Endothelial cell of umbilical vein (primary cell): ENCODE results near the gene ALAS2. TPM values are rescaled to one million over a fixed set of nuclear protein-coding genes. Genes with fewer than 3 reads are reported as not detected.

Source experiments
- BruUV-seq: library from RNA; stranded (reverse); fragments of 400-500 nt; replicated peaks from 2 replicates; lab custom pipeline; 2021; lab: Mats Ljungman, UMichigan
- CTCF ChIA-PET: fragments of 300-600, 350-600 bp; sonication (Branson Sonifier 250); formaldehyde crosslinking; loops from one replicate; lab custom pipeline; 2021; ENCODE audit warnings: antibody characterized with exemption, inconsistent platforms; lab: Charles Lee
- POLR2A ChIA-PET: fragments of 300-600, 350-600 bp; sonication (Branson Sonifier 250); formaldehyde crosslinking; loops from one replicate; lab custom pipeline; 2021; ENCODE audit warnings: antibody characterized with exemption, inconsistent platforms; lab: Charles Lee
- DNase-seq: peaks from one replicate; pipeline ENCODE4 v3.0.0-alpha.2; 2011; ENCODE audit warnings: low read depth, low spot score
- FAIRE-seq: peaks from 2 replicates; lab custom pipeline; 2011; peaks lifted over from hg19 to GRCh38; lab: Jason Lieb, UNC
- H2AFZ ChIP-seq: 2 replicates; pipeline ENCODE4 v1.6.0; 2012; ENCODE audit warnings: low read depth, low read length, control low read depth, inconsistent platforms
- H3K27ac ChIP-seq: 2 replicates; pipeline ENCODE4 v1.5.1; 2011; ENCODE audit warnings: low read depth, mild to moderate bottlenecking, control low read depth, low read length, moderate library complexity; ENCODE audit not compliant: insufficient read depth
- H3K27me3 ChIP-seq, 2 experiments: 2 replicates each; pipeline versions ENCODE4 v1.6.0 to v1.6.1; 2011; ENCODE audit warnings: low read length in 2 of 2, mixed read lengths in 1 of 2; ENCODE audit not compliant: control insufficient read depth in 2 of 2, insufficient read depth in 2 of 2
- H3K36me3 ChIP-seq, 2 experiments: 2 replicates in 1 of 2; 3 replicates in 1 of 2; pipeline ENCODE4 v1.5.1; 2011; ENCODE audit warnings: low read length in 2 of 2, mild to moderate bottlenecking in 1 of 2, moderate library complexity in 1 of 2; ENCODE audit not compliant: control insufficient read depth in 2 of 2, insufficient read depth in 2 of 2; ENCODE audit errors: extremely low read depth in 1 of 2
- H3K4me1 ChIP-seq: 3 replicates; pipeline ENCODE4 v1.5.1; 2011; ENCODE audit warnings: mild to moderate bottlenecking, low read length; ENCODE audit not compliant: control insufficient read depth, insufficient read depth; ENCODE audit errors: extremely low read depth
- H3K4me2 ChIP-seq: 2 replicates; pipeline ENCODE4 v1.6.1; 2011; ENCODE audit warnings: low read length, control low read depth, mixed read lengths; ENCODE audit not compliant: insufficient read depth
- H3K4me3 ChIP-seq, 3 experiments: fragments of 200-600 bp in 1 of 3; sonication (generic), shearing (Covaris generic) in 1 of 3; replicated peaks in 1 of 3; 2 replicates each; pipeline ENCODE4 v1.5.1; 2011 to 2016; ENCODE audit warnings: control low read depth in 3 of 3, low read length in 3 of 3, mild to moderate bottlenecking in 2 of 3, inconsistent platforms in 1 of 3, low read depth in 1 of 3, moderate library complexity in 1 of 3; ENCODE audit not compliant: insufficient read depth in 1 of 3
- H3K79me2 ChIP-seq: 2 replicates; pipeline ENCODE4 v1.6.0; 2012; ENCODE audit warnings: low read length, inconsistent platforms; ENCODE audit not compliant: control insufficient read depth, insufficient read depth
- H3K9ac ChIP-seq: replicated peaks from 2 replicates; pipeline ENCODE3; 2011; ENCODE audit warnings: low read length, control low read depth; ENCODE audit not compliant: insufficient read depth; ENCODE audit errors: extremely low read depth
- H3K9me1 ChIP-seq: replicated peaks from 3 replicates; pipeline ENCODE4 v1.6.0; 2011; ENCODE audit warnings: mild to moderate bottlenecking, low read length; ENCODE audit not compliant: control insufficient read depth, insufficient read depth; ENCODE audit errors: extremely low read depth
- H3K9me3 ChIP-seq: replicated peaks from 2 replicates; pipeline ENCODE4 v1.5.1; 2012; ENCODE audit warnings: low read length, inconsistent platforms; ENCODE audit not compliant: control insufficient read depth, insufficient read depth
- H4K20me1 ChIP-seq: replicated peaks from 2 replicates; pipeline ENCODE3; 2011; ENCODE audit warnings: mild to moderate bottlenecking, low read length; ENCODE audit not compliant: control insufficient read depth, insufficient read depth; ENCODE audit errors: extremely low read depth
- CTCF ChIP-seq, 2 donors: IDR thresholded peaks; 1 replicate in 1 of 2; 2 replicates in 1 of 2; pipeline ENCODE4 v1.5.1; 2011; ENCODE audit warnings: low read length in 2 of 2, mild to moderate bottlenecking in 2 of 2, moderate library complexity in 2 of 2, control low read depth in 1 of 2, inconsistent platforms in 1 of 2, low read depth in 1 of 2; ENCODE audit not compliant: insufficient read depth in 1 of 2; ENCODE audit errors: extremely low read depth in 1 of 2
- EZH2 ChIP-seq: IDR thresholded peaks from 2 replicates; pipeline ENCODE4 v1.6.1; 2012; ENCODE audit warnings: borderline replicate concordance, low read depth, mild to moderate bottlenecking, moderate library complexity, low read length, inconsistent platforms; ENCODE audit not compliant: severe bottlenecking
- FOS ChIP-seq: IDR thresholded peaks from 2 replicates; pipeline ENCODE4 v1.6.1; 2011; ENCODE audit warnings: mild to moderate bottlenecking, low read length, moderate library complexity, borderline replicate concordance; ENCODE audit not compliant: insufficient read depth
- GATA2 ChIP-seq: IDR thresholded peaks from 2 replicates; pipeline ENCODE4 v1.7.0; 2011; ENCODE audit warnings: low read depth, mild to moderate bottlenecking, moderate library complexity, mixed read lengths, low read length; ENCODE audit not compliant: insufficient read length, insufficient read depth
- JUN ChIP-seq: IDR thresholded peaks from 2 replicates; pipeline ENCODE4 v1.6.1; 2011; ENCODE audit warnings: borderline replicate concordance, low read depth; ENCODE audit not compliant: insufficient read length, insufficient read depth
- MYC ChIP-seq: IDR thresholded peaks from one replicate; pipeline ENCODE4 v1.6.1; 2011; ENCODE audit warnings: mild to moderate bottlenecking, low read depth, low read length
- POLR2A ChIP-seq: IDR thresholded peaks from 2 replicates; pipeline ENCODE4 v1.6.1; 2012; ENCODE audit warnings: low read depth, mild to moderate bottlenecking, control low read depth, low read length
- POLR2AphosphoS5 ChIP-seq: IDR thresholded peaks from 2 replicates; pipeline ENCODE4 v1.6.1; 2012; ENCODE audit warnings: low read depth, mild to moderate bottlenecking, control low read depth, low read length, moderate library complexity; ENCODE audit not compliant: insufficient read depth
- dilution Hi-C: fragments of 300-500 bp; cut with MboI; formaldehyde crosslinking; loops from one replicate; pipeline ENCODE4 v1.15.0; 2019; ENCODE audit warnings: low sequenced_read_pairs; ENCODE audit not compliant: extremely low pct_ligation_motif_present
- intact Hi-C: fragments of 100-400 bp; cut with micrococcal nuclease; formaldehyde crosslinking; loops from one replicate; pipeline ENCODE4 v1.10.0; 2022
- polyA plus RNA-seq, 4 experiments: library from polyadenylated mRNA; depleted of rRNA in 3 of 4; stranded (reverse) in 3 of 4; unstranded in 1 of 4; fragments of >200 nt; gene quantifications; 2 replicates each; pipeline versions ENCODE4 v1.2.1 to v1.2.3, GENCODE V29; 2011 to 2012; ENCODE audit warnings: missing spikeins in 1 of 4
- total RNA-seq: library from RNA; stranded (reverse); gene quantifications from 2 replicates; pipeline ENCODE4 v1.2.3, GENCODE V29; 2021
- TF ChIP-seq, protein P1 (sequence below): IDR thresholded peaks from 2 replicates; pipeline ENCODE4 v1.6.1; 2011; ENCODE audit not compliant: insufficient read depth, insufficient read length

ALAS2 gene
- total and polyA plus RNA-seq, 2 donors (not counting 3 experiments of a cell fraction or from before 2014, with no cell fraction given) = not detected

DNA sequence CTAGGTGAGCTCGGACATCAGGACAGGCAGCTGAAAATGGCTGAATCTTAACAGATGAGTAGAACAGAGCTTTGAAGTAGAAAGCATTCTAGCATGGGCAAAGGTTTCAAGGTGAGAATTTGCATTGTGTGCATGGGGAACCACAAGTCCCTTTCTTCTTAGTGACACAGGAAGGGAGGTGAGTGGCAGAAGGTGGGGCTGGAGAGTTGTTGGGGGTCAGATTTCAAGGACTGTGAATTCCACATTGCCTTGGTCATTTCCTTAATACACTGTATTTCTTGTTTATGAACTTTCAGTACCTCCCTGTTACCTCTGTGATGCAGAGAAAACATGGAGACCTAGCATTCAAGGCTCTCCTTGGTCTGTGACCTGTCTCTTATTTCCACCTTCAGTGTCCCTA is 26.5 kb downstream of the ALAS2 start:
- peaks cover 4 to 9% of the 10 kb centered on the region in 2 experiments for H3K36me3 ChIP-seq
- FAIRE-seq = no peak

More for the DNA sequence above, 26.5 kb downstream of the ALAS2 start:
- H3K4me2 ChIP-seq = no peak overlapping the region
- H4K20me1 ChIP-seq = no peaks in the 10 kb centered on the region
- H3K27me3 ChIP-seq = no peaks in the 10 kb centered on the region
- TF ChIP-seq GATA2 (no peak), POLR2A (no peak), CTCF (IDR thresholded peaks at IDR 0.05; ENCODE audit: extremely low read depth in 1 of 2, insufficient read depth in 1 of 2, low read depth in 1 of 2, low read length in 2 of 2) (no peak), JUN (no peak), FOS (no peak), MYC (no peak), POLR2AphosphoS5 (no peak), EZH2 (no peak)
- TF ChIP-seq, protein P1, sequence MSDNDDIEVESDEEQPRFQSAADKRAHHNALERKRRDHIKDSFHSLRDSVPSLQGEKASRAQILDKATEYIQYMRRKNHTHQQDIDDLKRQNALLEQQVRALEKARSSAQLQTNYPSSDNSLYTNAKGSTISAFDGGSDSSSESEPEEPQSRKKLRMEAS = no peak
- ChIA-PET POLR2A (no interaction called here), CTCF (no interaction called here)
- BruUV-seq = no TSS peak
- H2AFZ ChIP-seq = no peak overlapping the region
- intact Hi-C loops (loop anchor here (5.0 kb wide), 1 partner anchor 197 kb away; the partner anchor contains the start of gene MAGED2), dilution Hi-C loops (no loop called here)
- DNase-seq = no peak
- no peak overlapping the region for H3K4me3 ChIP-seq
- H3K9me1 ChIP-seq = no peaks in the 10 kb centered on the region
- no peaks in the 10 kb centered on the region for H3K9me3 ChIP-seq
- H3K4me1 ChIP-seq = peaks cover 48% of the 10 kb centered on the region
- no peak overlapping the region for H3K9ac ChIP-seq
- H3K27ac ChIP-seq = peak overlapping the region; percentile 1
- H3K79me2 ChIP-seq = peaks cover 19% of the 10 kb centered on the region
